ENCODE data around the gene CRHR2.

CRHR2 gene

GRCh38 chr7:30707391-30708357 is 25.4 kb upstream of the CRHR2 start:
- in situ Hi-C loops (cut with HindIII; ENCODE audit: low sequenced_read_pairs): no loop called here

- in situ Hi-C loops (cut with HindIII; ENCODE audit: low sequenced_read_pairs): no loop called here
Measured at GRCh38 chr7:30706908-30707307, 24.7 kb upstream of the CRHR2 start.

- in situ Hi-C loops (cut with HindIII; ENCODE audit: low sequenced_read_pairs): no loop called here
Measured at GRCh38 chr7:30706316-30706715, 24.1 kb upstream of the CRHR2 start.

GRCh38 chr7:30705596-30705995 is 23.3 kb upstream of the CRHR2 start:
- in situ Hi-C loops (cut with HindIII; ENCODE audit: low sequenced_read_pairs): no loop called here

GRCh38 chr7:30705008-30705407 is 22.8 kb upstream of the CRHR2 start:
- in situ Hi-C loops (cut with HindIII; ENCODE audit: low sequenced_read_pairs): no loop called here

- in situ Hi-C loops (cut with HindIII; ENCODE audit: low sequenced_read_pairs): no loop called here
Measured at GRCh38 chr7:30703756-30704155, 21.5 kb upstream of the CRHR2 start.

- in situ Hi-C loops (cut with HindIII; ENCODE audit: low sequenced_read_pairs): no loop called here
Measured at GRCh38 chr7:30702200-30702599, 19.9 kb upstream of the CRHR2 start.

GRCh38 chr7:30700941-30701340 is 18.7 kb upstream of the CRHR2 start:
- in situ Hi-C loops (cut with HindIII; ENCODE audit: low sequenced_read_pairs): no loop called here

GRCh38 chr7:30699706-30700495 is 17.6 kb upstream of the CRHR2 start:
- in situ Hi-C loops (cut with HindIII; ENCODE audit: low sequenced_read_pairs): no loop called here

GRCh38 chr7:30698481-30698880 is 16.2 kb upstream of the CRHR2 start:
- in situ Hi-C loops (cut with HindIII; ENCODE audit: low sequenced_read_pairs): no loop called here

GRCh38 chr7:30697719-30698460 is 15.6 kb upstream of the CRHR2 start:
- in situ Hi-C loops (cut with HindIII; ENCODE audit: low sequenced_read_pairs): no loop called here

GRCh38 chr7:30694774-30695721 is 12.8 kb upstream of the CRHR2 start:
- in situ Hi-C loops (cut with HindIII; ENCODE audit: low sequenced_read_pairs): no loop called here

- in situ Hi-C loops (cut with HindIII; ENCODE audit: low sequenced_read_pairs): no loop called here
Measured at GRCh38 chr7:30694218-30694745, 12.0 kb upstream of the CRHR2 start.

GRCh38 chr7:30692882-30693281 is 10.6 kb upstream of the CRHR2 start:
- in situ Hi-C loops (cut with HindIII; ENCODE audit: low sequenced_read_pairs): no loop called here

- in situ Hi-C loops (cut with HindIII; ENCODE audit: low sequenced_read_pairs): no loop called here
Measured at GRCh38 chr7:30692438-30692837, 10.2 kb upstream of the CRHR2 start.

GRCh38 chr7:30690011-30690410 is 7.8 kb upstream of the CRHR2 start:
- in situ Hi-C loops (cut with HindIII; ENCODE audit: low sequenced_read_pairs): no loop called here

- in situ Hi-C loops (cut with HindIII; ENCODE audit: low sequenced_read_pairs): no loop called here
Measured at GRCh38 chr7:30688718-30689221, 6.5 kb upstream of the CRHR2 start.

GRCh38 chr7:30687604-30688003 is 5.3 kb upstream of the CRHR2 start:
- in situ Hi-C loops (cut with HindIII; ENCODE audit: low sequenced_read_pairs): no loop called here

GRCh38 chr7:30684351-30684750 is 2.1 kb upstream of the CRHR2 start:
- in situ Hi-C loops (cut with HindIII; ENCODE audit: low sequenced_read_pairs): no loop called here

- in situ Hi-C loops (cut with HindIII; ENCODE audit: low sequenced_read_pairs): no loop called here
Measured at GRCh38 chr7:30683816-30684215, 1.6 kb upstream of the CRHR2 start.

Data from DLD1 (cell line).